ENCODE results near the gene LOXHD1.

- TF ChIP-seq FOXM1 (IDR thresholded peaks at IDR 0.05; ENCODE audit: low read depth, low read length) (no peak), CTCF (IDR thresholded peaks at IDR 0.05 in 2 of 3, conservative IDR thresholded peaks at IDR 0.05 in 1 of 3; ENCODE audit: control insufficient read depth in 2 of 3, extremely low read depth in 1 of 3, insufficient read depth in 1 of 3, low read depth in 3 of 3, low read length in 3 of 3) (no peak), ATF3 (IDR thresholded peaks at IDR 0.05; ENCODE audit: borderline replicate concordance, extremely low read depth, low read depth, low read length) (no peak), TCF12 (IDR thresholded peaks at IDR 0.05; ENCODE audit: low read depth, low read length) (no peak), RELA (IDR thresholded peaks at IDR 0.05; ENCODE audit: borderline replicate concordance, partially characterized antibody) (no peak), ATF2 (IDR thresholded peaks at IDR 0.05; ENCODE audit: low read length) (no peak), TCF3 (IDR thresholded peaks at IDR 0.05; ENCODE audit: borderline replicate concordance, insufficient read depth, low read depth, low read length) (no peak), SP1 (IDR thresholded peaks at IDR 0.05; ENCODE audit: low read depth, low read length) (no peak)
Observed at GRCh38 chr18:46571756-46572155, 85.3 kb downstream of the LOXHD1 start.

Measured in GM12878 (cell line).